D341Med (cell line): ENCODE data around the gene CTNNBL1.

Source experiments
- DNase-seq: peaks from one replicate; pipeline ENCODE4 v3.0.0; 2012; ENCODE audit warnings: low spot score

Gene CTNNBL1

GRCh38 chr20:37901654-37902503 is 208.0 kb downstream of the CTNNBL1 start:
- DNase-seq: peak; percentile 76

DNA sequence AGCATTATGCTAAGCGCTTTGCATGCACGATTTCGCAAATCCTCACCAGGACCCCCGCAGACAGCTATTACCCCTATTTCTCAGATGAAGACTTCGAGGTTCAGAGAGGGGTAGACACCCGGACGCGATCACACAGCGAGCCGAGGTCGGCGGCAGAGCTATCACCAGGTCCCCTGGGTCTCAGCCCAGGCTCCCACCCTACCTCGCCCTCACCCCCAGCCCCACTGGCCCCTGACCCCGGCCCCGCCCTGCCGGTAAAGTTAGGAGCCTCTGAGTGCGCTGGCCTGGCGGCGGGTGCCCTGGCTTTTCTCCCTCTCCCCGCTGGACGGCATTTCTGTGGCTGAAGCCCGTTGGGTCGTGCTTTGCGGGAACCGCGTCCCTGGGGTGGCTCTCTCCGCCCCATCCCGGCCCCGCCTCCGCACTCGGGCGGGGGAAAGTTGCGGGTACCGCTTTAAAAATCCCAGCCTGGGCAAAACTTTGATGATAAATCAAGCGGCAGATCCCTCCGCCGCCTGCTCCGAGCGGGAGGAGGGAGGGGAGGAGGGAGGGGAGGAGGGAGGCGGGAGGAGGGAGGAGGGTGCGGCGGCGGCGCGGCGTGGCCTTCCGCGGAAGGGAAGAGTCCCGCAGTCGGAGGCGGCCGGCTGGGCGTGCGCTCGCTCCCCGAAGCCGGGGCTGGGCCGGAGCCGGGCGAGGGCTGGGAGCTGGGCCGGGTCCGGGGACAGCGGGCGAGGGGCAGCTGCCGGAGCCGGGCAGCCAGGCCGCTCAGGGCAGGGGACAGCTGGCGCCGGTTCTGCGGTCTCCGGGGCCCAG is 208.9 kb downstream of the CTNNBL1 start, which contains the start of gene VSTM2L:
TSS of gene VSTM2L (plus strand) at position 624 of the 810 bp plus-strand sequence. CDS start 224 bp downstream, outside the sequence.
- DNase-seq: peak; percentile 65

GRCh38 chr20:37903317-37904007 is 209.6 kb downstream of the CTNNBL1 start:
- no peak for DNase-seq

GRCh38 chr20:37904008-37904642 is 210.3 kb downstream of the CTNNBL1 start:
- DNase-seq: no peak

DNA sequence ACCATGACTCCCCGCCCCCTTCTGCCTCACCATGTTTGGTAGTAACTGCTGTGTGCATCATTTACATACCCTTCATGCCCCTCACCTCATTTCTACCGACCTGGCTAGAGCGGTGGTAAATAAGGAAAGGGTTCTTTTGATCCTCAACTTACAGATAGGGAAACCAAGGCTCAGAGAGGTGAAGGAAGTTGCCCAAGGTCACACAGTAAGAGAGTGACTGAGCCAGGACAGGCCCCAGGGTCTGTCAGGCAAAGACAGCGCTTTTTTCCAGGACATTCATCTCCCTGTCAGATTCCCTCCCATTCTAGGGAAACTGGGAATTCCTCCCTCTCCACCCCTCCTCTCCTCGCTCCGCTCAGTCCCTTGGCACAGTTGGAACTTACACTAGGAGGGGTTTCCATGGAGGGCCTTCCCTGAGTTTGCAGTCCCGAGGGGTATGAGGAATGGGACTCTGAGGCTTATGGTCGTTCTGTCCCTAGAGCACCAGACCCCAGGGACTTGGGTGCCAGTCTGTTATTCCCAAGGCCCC is 211.1 kb downstream of the CTNNBL1 start:
- DNase-seq: no peak

- no peak for DNase-seq
These were observed 212.1 kb downstream of the CTNNBL1 start for GRCh38 chr20:37905671-37906613.

- no peak for DNase-seq
These were observed 213.5 kb downstream of the CTNNBL1 start for GRCh38 chr20:37907330-37907676.

DNA sequence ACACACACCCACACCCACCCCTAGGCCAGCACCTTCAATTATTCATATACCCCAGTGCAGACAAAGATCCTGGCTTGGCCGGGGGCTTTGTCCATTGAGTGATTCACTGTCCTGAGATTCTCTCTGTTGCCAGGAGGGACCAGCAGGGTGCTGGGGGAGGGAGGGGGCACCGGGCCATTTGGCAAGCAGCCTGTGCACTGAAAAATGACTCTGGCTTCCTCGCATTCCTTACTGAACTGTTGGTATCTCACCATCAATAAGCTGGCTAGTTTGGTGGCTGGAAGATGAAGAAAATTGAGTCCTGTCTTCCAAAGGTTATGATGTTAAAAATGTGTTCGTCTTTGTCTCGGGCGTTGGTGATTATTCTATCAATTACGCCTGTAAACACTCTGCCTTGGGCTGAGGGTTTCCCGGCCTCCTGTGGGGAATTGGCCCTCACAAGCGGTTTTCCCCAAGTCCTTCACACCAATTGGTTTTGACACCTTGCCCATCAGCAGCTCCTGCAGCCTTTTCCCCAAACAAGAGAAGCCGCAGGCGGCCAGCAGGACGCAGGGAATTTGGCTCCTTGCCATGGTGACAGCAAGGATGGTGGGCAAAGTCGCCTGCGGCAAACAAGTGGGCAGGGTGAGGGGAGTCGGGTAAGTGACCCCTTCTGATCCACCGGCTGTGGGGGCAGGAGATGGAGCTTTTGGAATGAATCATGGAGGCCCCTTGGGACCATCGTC is 214.0 kb downstream of the CTNNBL1 start:
- no peak for DNase-seq

DNA sequence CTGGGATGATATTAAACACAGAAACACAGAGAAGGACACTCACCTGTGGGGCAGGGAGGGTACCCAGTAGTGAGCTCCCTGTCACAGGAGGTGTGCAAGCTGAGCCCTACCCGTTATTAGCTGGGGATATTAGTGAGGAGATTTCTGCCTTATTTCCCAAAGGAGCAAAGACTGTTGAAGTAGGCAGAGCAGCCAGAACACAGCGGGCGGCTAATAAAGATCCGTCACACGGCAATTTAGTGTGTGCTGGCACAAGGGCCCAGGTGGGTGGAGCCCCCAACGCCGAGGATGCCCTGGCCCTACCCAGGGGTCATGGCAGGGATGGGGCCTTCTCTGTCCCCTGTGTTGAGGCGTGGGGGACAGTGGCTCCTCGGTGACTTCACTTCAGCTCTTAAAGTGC is 217.4 kb downstream of the CTNNBL1 start:
- DNase-seq: no peak

DNA sequence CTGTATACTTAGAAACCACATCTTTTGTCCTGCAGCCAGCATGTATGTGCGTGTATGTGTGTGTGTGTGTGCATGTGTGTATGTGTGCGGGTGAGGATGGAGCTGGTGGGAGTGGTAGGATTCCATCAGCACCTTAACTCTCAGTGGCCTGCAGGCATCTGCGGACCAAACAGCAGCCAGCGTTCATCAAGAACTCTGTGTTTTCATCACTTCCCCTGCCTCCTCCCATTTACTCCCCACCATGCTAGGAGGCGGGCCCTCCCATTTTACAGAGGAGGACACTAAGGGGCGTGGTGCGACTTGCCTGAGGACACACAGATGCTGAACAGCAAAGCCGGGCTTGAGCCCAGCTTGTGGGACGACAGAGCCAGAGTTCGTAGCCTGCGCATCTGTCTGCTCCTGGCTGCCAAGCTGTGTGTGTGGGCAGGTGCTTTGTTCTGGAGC is 218.0 kb downstream of the CTNNBL1 start:
- DNase-seq: peak; percentile 64

GRCh38 chr20:37912874-37913273 is 219.0 kb downstream of the CTNNBL1 start:
- DNase-seq: no peak

GRCh38 chr20:37913567-37914366 is 219.9 kb downstream of the CTNNBL1 start:
- DNase-seq: no peak

- DNase-seq: no peak
These were observed 220.5 kb downstream of the CTNNBL1 start for GRCh38 chr20:37914367-37914671.

- no peak for DNase-seq
These were observed 221.0 kb downstream of the CTNNBL1 start for GRCh38 chr20:37914672-37915433.

DNA sequence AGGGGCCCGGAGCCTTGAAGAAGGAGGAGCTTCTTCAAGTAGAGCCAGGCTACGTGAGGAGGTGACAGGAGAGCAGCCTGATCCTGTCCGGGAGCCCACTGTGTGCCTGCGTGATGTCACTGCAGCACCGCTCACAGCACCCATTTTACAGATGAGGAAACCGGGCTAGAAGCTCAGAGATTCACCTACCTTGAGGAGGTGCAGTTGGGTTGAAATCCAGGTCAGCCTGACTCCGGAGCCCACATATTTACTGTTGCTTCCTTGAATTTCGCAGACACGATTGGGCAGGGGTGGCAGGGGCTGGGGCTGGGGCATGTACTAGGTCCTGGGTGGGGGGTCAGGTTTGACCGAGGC is 221.6 kb downstream of the CTNNBL1 start:
- DNase-seq: no peak

- DNase-seq: no peak
These were observed 222.2 kb downstream of the CTNNBL1 start for GRCh38 chr20:37915800-37916570.

- DNase-seq: no peak
These were observed 223.6 kb downstream of the CTNNBL1 start for GRCh38 chr20:37917461-37917860.

DNA sequence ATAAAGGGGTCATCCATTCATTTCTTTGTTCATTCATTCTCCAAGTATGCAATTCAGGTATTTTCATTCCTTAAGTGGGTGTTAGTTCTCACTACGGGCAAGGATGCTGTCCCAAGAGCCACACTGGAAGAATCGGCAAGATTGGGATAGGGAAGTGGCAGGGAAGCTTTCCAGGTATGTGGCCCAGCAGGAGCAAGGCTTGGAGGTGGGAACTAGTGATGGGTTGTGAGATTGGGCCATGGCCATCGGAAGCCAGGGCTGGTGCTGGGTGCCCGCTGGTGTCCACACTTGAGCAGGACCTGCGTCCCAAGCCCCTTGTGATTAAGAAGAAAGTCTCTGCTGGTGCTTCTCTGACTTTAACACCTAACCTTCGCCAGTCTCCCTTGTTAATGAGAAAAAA is 224.2 kb downstream of the CTNNBL1 start:
- DNase-seq: no peak
